Spleen (tissue), 7 donors: Measurements from ENCODE around the gene VWA2.

ENCODE experiments used
- CTCF ChIP-seq, 11 experiments: fragments of 200-600 bp in 7 of 11; fragments of 450-650 bp in 4 of 11; sonication (generic) in 4 of 11; IDR thresholded peaks in 8 of 11; conservative IDR thresholded peaks in 3 of 11; 1 replicate in 7 of 11; 2 replicates in 4 of 11; pipeline versions ENCODE4 v1.4.0 to v1.8.0; 2016 to 2021; ENCODE audit warnings: antibody characterized with exemption in 11 of 11, inconsistent platforms in 4 of 11, mild to moderate bottlenecking in 1 of 11
- POLR2A ChIP-seq, 3 donors: fragments of 450-650 bp; IDR thresholded peaks; one replicate each; pipeline ENCODE4 v1.5.1; 2017; ENCODE audit warnings: antibody characterized with exemption in 3 of 3, mild to moderate bottlenecking in 1 of 3
- POLR2AphosphoS5 ChIP-seq, 3 donors: sonication (generic); formaldehyde crosslinking; IDR thresholded peaks; one replicate each; pipeline ENCODE4 v1.5.1; 2017; ENCODE audit warnings: antibody characterized with exemption in 3 of 3
- donor health status: DM: no; HTN: no; CAD: no; lungs with moderate emphysema.
- donor health status: DM: no; HTN: no; CAD: no.
- donor health status: DM: no; HTN: no; CAD: no.

GRCh38 chr10:114306116-114306973, 67.3 kb downstream of the VWA2 start:
- TF ChIP-seq CTCF (IDR thresholded peaks at IDR 0.05 in 8 of 11, conservative IDR thresholded peaks at IDR 0.05 in 3 of 11) (no peak), POLR2A (IDR thresholded peaks at IDR 0.05) (no peak), POLR2AphosphoS5 (IDR thresholded peaks at IDR 0.05) (no peak)
